ENCODE data around the gene STARD7.

STARD7 gene

GRCh38 chr2:96254571-96254970, 45.9 kb upstream of the STARD7 start (continued):
- no peak for TF ChIP-seq ZBTB1 (tag by site-specific recombination; IDR thresholded peaks at IDR 0.05)
- no peak for TF ChIP-seq ZNF140 (tag by site-specific recombination; IDR thresholded peaks at IDR 0.05)
- TF ChIP-seq ZNF202 (tag by site-specific recombination; IDR thresholded peaks at IDR 0.05; ENCODE audit: borderline replicate concordance): no peak

- Histone ChIP-seq H3K36me3 (ENCODE audit: control insufficient read depth in 2 of 2, insufficient read depth in 1 of 2, low read length in 2 of 2) (peaks cover 13 to 52% of the 10 kb centered on the region in 2 experiments; a peak in 2 of 3 replicates), H3K9me3 (ENCODE audit: control insufficient read depth, insufficient read depth, low read depth, low read length) (no peaks in the 10 kb centered on the region), H3K27ac (ENCODE audit: extremely low read depth, low read depth, low read length) (no peak overlapping the region), H3K4me1 (ENCODE audit: control insufficient read depth, insufficient read depth, low read length) (no peaks in the 10 kb centered on the region), H3K4me3 (ENCODE audit: low read depth, low read length) (no peak overlapping the region)
- ChIA-PET POLR2A (no interaction called here), CTCF (interaction anchor here (1.4 kb wide), 1 partner anchor 114 kb away, joined by 4 read pairs; the partner anchor contains the start of gene ASTL)
- TF ChIP-seq RBAK (tag by site-specific recombination; IDR thresholded peaks at IDR 0.05) (no peak), ZNF391 (tag by site-specific recombination; IDR thresholded peaks at IDR 0.05; ENCODE audit: borderline replicate concordance, low read depth) (no peak), ZBTB7A (tag by site-specific recombination; IDR thresholded peaks at IDR 0.05; ENCODE audit: low read depth) (no peak)
Observed at GRCh38 chr2:96253006-96253405, 44.4 kb upstream of the STARD7 start.

GRCh38 chr2:96252526-96252925, 43.9 kb upstream of the STARD7 start:
- no peaks in the 10 kb centered on the region for H3K9me3 ChIP-seq (ENCODE audit: control insufficient read depth, insufficient read depth, low read depth, low read length)
- no peak overlapping the region for H3K27ac ChIP-seq (ENCODE audit: extremely low read depth, low read depth, low read length)
- peaks cover 13 to 50% of the 10 kb centered on the region in 2 experiments; a peak in 2 of 3 replicates for H3K36me3 ChIP-seq (ENCODE audit: control insufficient read depth in 2 of 2, insufficient read depth in 1 of 2, low read length in 2 of 2)
- ChIA-PET CTCF (no interaction called here), POLR2A (no interaction called here)
- no peak overlapping the region for H3K4me3 ChIP-seq (ENCODE audit: low read depth, low read length)
- H3K4me1 ChIP-seq (ENCODE audit: control insufficient read depth, insufficient read depth, low read length): no peaks in the 10 kb centered on the region
- TF ChIP-seq ZNF701 (tag by site-specific recombination; IDR thresholded peaks at IDR 0.05) (no peak), ZNF341 (tag by site-specific recombination; IDR thresholded peaks at IDR 0.05; ENCODE audit: low read depth) (no peak), ZBTB49 (tag by site-specific recombination; IDR thresholded peaks at IDR 0.05; ENCODE audit: low read depth) (no peak), GLIS1 (tag by site-specific recombination; IDR thresholded peaks at IDR 0.05) (no peak), ZNF677 (tag by site-specific recombination; IDR thresholded peaks at IDR 0.05) (no peak), ZFP3 (tag by site-specific recombination; IDR thresholded peaks at IDR 0.05; ENCODE audit: low read depth) (no peak), ZNF513 (tag by site-specific recombination; IDR thresholded peaks at IDR 0.05) (no peak), ZBTB20 (tag by site-specific recombination; IDR thresholded peaks at IDR 0.05) (no peak), KLF7 (tag by site-specific recombination; IDR thresholded peaks at IDR 0.05; ENCODE audit: borderline replicate concordance) (no peak), ZNF202 (tag by site-specific recombination; IDR thresholded peaks at IDR 0.05; ENCODE audit: borderline replicate concordance) (no peak), ZNF266 (tag by site-specific recombination; IDR thresholded peaks at IDR 0.05; ENCODE audit: low read depth) (no peak), ZNF366 (tag by site-specific recombination; conservative IDR thresholded peaks at IDR 0.05) (no peak), ZNF518A (tag by site-specific recombination; conservative IDR thresholded peaks at IDR 0.05; ENCODE audit: low read depth) (no peak), ZNF274 (IDR thresholded peaks at IDR 0.05; ENCODE audit: low read length) (no peak), ZNF274 (tag by site-specific recombination; IDR thresholded peaks at IDR 0.05; ENCODE audit: borderline replicate concordance) (no peak), ZNF121 (tag by site-specific recombination; IDR thresholded peaks at IDR 0.05) (no peak), ZNF791 (tag by site-specific recombination; IDR thresholded peaks at IDR 0.05) (no peak)
- TF ChIP-seq, protein P1, sequence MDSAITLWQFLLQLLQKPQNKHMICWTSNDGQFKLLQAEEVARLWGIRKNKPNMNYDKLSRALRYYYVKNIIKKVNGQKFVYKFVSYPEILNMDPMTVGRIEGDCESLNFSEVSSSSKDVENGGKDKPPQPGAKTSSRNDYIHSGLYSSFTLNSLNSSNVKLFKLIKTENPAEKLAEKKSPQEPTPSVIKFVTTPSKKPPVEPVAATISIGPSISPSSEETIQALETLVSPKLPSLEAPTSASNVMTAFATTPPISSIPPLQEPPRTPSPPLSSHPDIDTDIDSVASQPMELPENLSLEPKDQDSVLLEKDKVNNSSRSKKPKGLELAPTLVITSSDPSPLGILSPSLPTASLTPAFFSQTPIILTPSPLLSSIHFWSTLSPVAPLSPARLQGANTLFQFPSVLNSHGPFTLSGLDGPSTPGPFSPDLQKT (IDR thresholded peaks at IDR 0.05; ENCODE audit: borderline replicate concordance, low read depth, low read length): no peak

Data from HEK293 (cell line).